Retinal pigment epithelial cell (primary cell): ENCODE results near the gene AVPI1.
"Not testable (repeated sequence)": the region's sequence is repeated elsewhere in the genome, so short reads cannot be mapped to it uniquely, and the experiment has no call there.

ENCODE experiments used
- DNase-seq: peaks from one replicate; pipeline ENCODE4 v3.0.0-alpha.2; 2010; ENCODE audit warnings: low read depth
- H3K4me3 ChIP-seq: 2 replicates; pipeline ENCODE4 v1.5.1; 2011; ENCODE audit warnings: mild to moderate bottlenecking, low read length, control low read depth, moderate library complexity
- CTCF ChIP-seq: conservative IDR thresholded peaks from 2 replicates; pipeline ENCODE4 v1.5.1; 2011; ENCODE audit warnings: low read depth, low read length, control low read depth, inconsistent platforms

The AVPI1 gene

GRCh38 chr10:97703398-97704067 lies 16.5 kb upstream of the AVPI1 start:
- no peak for DNase-seq
- no peak for TF ChIP-seq CTCF
- H3K4me3 ChIP-seq = no peak overlapping the region

- peak; percentile 97 for TF ChIP-seq CTCF
- no peak overlapping the region for H3K4me3 ChIP-seq
- no peak for DNase-seq
These were observed 14.5 kb upstream of the AVPI1 start for GRCh38 chr10:97701438-97702069.

- DNase-seq, H3K4me3 ChIP-seq: not testable (repeated sequence)
These were observed 11.1 kb upstream of the AVPI1 start for GRCh38 chr10:97698072-97698655.

GRCh38 chr10:97690133-97690532 lies 3.1 kb upstream of the AVPI1 start:
- DNase-seq = no peak
- TF ChIP-seq CTCF = no peak
- H3K4me3 ChIP-seq = no peak overlapping the region

- no peak overlapping the region for H3K4me3 ChIP-seq
- DNase-seq = peak; percentile 99
- no peak for TF ChIP-seq CTCF
These were observed 2.5 kb upstream of the AVPI1 start for GRCh38 chr10:97689559-97690020.

GRCh38 chr10:97687785-97688781 lies 1.0 kb upstream of the AVPI1 start:
- DNase-seq = peak; percentile 95
- TF ChIP-seq CTCF = no peak
- H3K4me3 ChIP-seq = peak overlapping the region; percentile 1

- peak overlapping the region; percentile 87 for H3K4me3 ChIP-seq
- no peak for DNase-seq
- no peak for TF ChIP-seq CTCF
These were observed 610 bp downstream of the AVPI1 start for GRCh38 chr10:97686301-97686961.
